SU-DHL-6 (cell line): ENCODE data around the gene ATP1A4.
"Not testable (repeated sequence)": the region's sequence is repeated elsewhere in the genome, so short reads cannot be mapped to it uniquely, and the experiment has no call there.

Experiments
- H2AFZ ChIP-seq: fragments of 200-600 bp; sonication (generic); 2 replicates; pipeline ENCODE4 v1.6.1; 2014; ENCODE audit warnings: low read depth, mild to moderate bottlenecking, moderate library complexity, mixed read lengths, antibody characterized with exemption, low read length; ENCODE audit not compliant: severe bottlenecking
- H3F3A ChIP-seq: fragments of 200-600 bp; shearing (Covaris generic); 2 replicates; pipeline ENCODE4 v1.6.0; 2016; ENCODE audit warnings: antibody characterized with exemption, mild to moderate bottlenecking; ENCODE audit not compliant: insufficient read depth
- H3K27ac ChIP-seq: fragments of 200-600 bp; sonication (generic); 2 replicates; pipeline ENCODE4 v1.5.1; 2016; ENCODE audit warnings: low read depth, mild to moderate bottlenecking, low read length, moderate library complexity, mixed read lengths
- H3K27me3 ChIP-seq: fragments of 200-600 bp; sonication (generic), shearing (Covaris generic); 2 replicates; pipeline ENCODE4 v1.6.0; 2014; ENCODE audit warnings: mild to moderate bottlenecking, low read length
- H3K36me3 ChIP-seq: fragments of 200-600 bp; sonication (generic); 2 replicates; pipeline ENCODE4 v1.6.1; 2014; ENCODE audit warnings: mild to moderate bottlenecking, low read length, mixed read lengths
- H3K4me2 ChIP-seq: fragments of 300-600, 200-600 bp; shearing (Covaris generic), sonication (generic); 2 replicates; pipeline ENCODE4 v1.6.0; 2014; ENCODE audit warnings: low read length, low read depth, mild to moderate bottlenecking; ENCODE audit not compliant: poor library complexity, severe bottlenecking
- H3K4me3 ChIP-seq: fragments of 200-600 bp; sonication (generic); 2 replicates; pipeline ENCODE4 v1.5.1; 2014; ENCODE audit warnings: antibody characterized with exemption, low read length, mild to moderate bottlenecking, mixed read lengths; ENCODE audit not compliant: insufficient read depth, poor library complexity, severe bottlenecking
- H3K79me2 ChIP-seq: fragments of 200-600 bp; sonication (generic); 2 replicates; pipeline ENCODE4 v1.6.1; 2014; ENCODE audit warnings: mild to moderate bottlenecking, low read length, moderate library complexity; ENCODE audit not compliant: insufficient read depth
- H3K9ac ChIP-seq: fragments of 200-600 bp; sonication (generic); 2 replicates; pipeline ENCODE4 v1.7.0; 2014; ENCODE audit warnings: mild to moderate bottlenecking, low read length
- H3K9me2 ChIP-seq: fragments of 200-600 bp; sonication (generic); replicated peaks from 2 replicates; pipeline ENCODE4 v1.6.1; 2014; ENCODE audit warnings: low read length; ENCODE audit not compliant: insufficient read depth
- H3K9me3 ChIP-seq: fragments of 200-600 bp; sonication (generic); 2 replicates; pipeline ENCODE4 v1.6.1; 2014; ENCODE audit warnings: low read length, mixed read lengths; ENCODE audit not compliant: insufficient read depth
- H4K20me1 ChIP-seq: fragments of 200-600 bp; sonication (generic); 2 replicates; pipeline ENCODE4 v1.6.1; 2014; ENCODE audit warnings: low read depth, mild to moderate bottlenecking, antibody characterized with exemption, low read length, moderate library complexity, mixed read lengths
- EZH2phosphoT487 ChIP-seq: fragments of 200-600 bp; sonication (generic), shearing (Covaris generic); conservative IDR thresholded peaks from 2 replicates; pipeline ENCODE4 v1.6.1; 2018; ENCODE audit warnings: mild to moderate bottlenecking, antibody characterized with exemption, low read length, moderate library complexity, mixed read lengths
- TF ChIP-seq, protein P1 (sequence below): fragments of 200-600 bp; sonication (generic); IDR thresholded peaks from one replicate; pipeline ENCODE4 v1.5.1; 2017; ENCODE audit warnings: antibody characterized with exemption, mild to moderate bottlenecking, low read length, moderate library complexity; ENCODE audit not compliant: insufficient read depth, poor library complexity, severe bottlenecking

ATP1A4 gene

DNA sequence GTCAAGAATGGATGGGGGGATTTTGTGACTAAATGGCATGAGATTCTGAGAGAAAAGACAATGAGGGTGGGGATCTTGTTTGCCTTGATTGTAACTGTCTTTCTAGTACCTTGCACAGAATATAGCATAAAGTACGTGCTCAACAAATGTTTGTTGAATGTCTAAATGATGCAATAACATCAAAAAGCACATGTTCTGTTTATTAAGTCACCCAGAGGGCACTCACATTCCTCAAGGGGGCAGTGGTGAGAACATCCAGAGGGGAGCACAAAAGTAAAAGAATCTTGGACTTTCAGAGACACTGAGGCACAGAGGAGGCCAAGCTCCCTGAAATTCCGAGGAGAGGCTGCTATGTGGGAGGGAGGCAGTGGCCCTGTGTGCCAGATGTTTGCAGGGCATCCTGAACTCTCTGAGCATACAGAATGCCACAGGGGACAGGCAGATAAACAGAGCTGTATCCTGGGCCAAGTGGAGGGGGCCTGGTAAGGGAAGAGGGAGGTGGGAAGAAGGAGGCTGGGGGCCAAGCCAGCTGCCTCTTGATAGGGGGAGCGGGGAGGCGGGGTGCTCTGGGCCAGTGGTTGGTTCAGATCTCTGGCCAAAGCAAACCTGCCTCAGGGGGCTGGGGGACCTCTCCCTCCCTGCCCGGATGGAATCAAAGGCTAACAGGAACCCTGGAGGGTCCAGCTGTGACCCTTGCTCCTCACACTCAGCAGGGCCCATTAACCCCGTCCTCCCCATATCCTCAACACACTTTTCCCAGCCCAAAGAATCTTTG is 42.3 kb upstream of the ATP1A4 start:
- H3K4me2 ChIP-seq: no peak overlapping the region
- TF ChIP-seq EZH2phosphoT487: no peak
- TF ChIP-seq, protein P1, sequence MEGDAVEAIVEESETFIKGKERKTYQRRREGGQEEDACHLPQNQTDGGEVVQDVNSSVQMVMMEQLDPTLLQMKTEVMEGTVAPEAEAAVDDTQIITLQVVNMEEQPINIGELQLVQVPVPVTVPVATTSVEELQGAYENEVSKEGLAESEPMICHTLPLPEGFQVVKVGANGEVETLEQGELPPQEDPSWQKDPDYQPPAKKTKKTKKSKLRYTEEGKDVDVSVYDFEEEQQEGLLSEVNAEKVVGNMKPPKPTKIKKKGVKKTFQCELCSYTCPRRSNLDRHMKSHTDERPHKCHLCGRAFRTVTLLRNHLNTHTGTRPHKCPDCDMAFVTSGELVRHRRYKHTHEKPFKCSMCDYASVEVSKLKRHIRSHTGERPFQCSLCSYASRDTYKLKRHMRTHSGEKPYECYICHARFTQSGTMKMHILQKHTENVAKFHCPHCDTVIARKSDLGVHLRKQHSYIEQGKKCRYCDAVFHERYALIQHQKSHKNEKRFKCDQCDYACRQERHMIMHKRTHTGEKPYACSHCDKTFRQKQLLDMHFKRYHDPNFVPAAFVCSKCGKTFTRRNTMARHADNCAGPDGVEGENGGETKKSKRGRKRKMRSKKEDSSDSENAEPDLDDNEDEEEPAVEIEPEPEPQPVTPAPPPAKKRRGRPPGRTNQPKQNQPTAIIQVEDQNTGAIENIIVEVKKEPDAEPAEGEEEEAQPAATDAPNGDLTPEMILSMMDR: peak; percentile 42
- no peaks in the 10 kb centered on the region for H3K27me3 ChIP-seq
- no peaks in the 10 kb centered on the region for H3K9me2 ChIP-seq
- H3K4me3 ChIP-seq: no peak overlapping the region
- H3K9me3 ChIP-seq: no peaks in the 10 kb centered on the region
- H3K79me2 ChIP-seq: no peaks in the 10 kb centered on the region
- H3K36me3 ChIP-seq: no peaks in the 10 kb centered on the region
- peak overlapping the region; percentile 76 for H2AFZ ChIP-seq
- H3K27ac ChIP-seq: no peak overlapping the region
- H4K20me1 ChIP-seq: no peaks in the 10 kb centered on the region
- H3F3A ChIP-seq: no peaks in the 10 kb centered on the region
- no peak overlapping the region for H3K9ac ChIP-seq

DNA sequence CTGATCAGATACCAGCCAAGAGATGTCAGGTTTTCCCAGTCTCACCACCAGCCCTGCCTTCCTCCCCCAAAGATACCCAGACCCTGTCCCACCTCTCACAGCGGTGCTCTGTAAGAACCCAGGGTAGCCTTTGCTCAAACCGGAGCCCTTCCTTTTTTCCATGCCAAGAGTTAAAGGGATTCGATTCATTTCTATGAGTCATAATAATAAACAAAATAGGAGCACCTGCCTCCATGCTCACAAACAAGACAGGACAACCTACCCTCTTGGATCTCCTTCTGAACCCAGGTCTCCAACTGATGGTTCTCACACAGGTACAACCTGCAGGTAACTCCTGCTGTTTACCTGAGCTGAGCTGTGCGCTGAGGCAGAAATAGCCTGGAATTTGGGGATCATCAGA is 41.7 kb upstream of the ATP1A4 start:
- Histone ChIP-seq H3F3A (no peaks in the 10 kb centered on the region), H3K9me2 (no peaks in the 10 kb centered on the region), H3K27ac (no peak overlapping the region), H3K4me2 (no peak overlapping the region), H3K27me3 (no peaks in the 10 kb centered on the region), H3K4me3 (no peak overlapping the region), H3K9me3 (no peaks in the 10 kb centered on the region), H4K20me1 (no peaks in the 10 kb centered on the region), H3K9ac (no peak overlapping the region), H3K36me3 (no peaks in the 10 kb centered on the region), H2AFZ (no peak overlapping the region), H3K79me2 (no peaks in the 10 kb centered on the region)
- no peak for TF ChIP-seq EZH2phosphoT487
- TF ChIP-seq, protein P1: no peak

DNA sequence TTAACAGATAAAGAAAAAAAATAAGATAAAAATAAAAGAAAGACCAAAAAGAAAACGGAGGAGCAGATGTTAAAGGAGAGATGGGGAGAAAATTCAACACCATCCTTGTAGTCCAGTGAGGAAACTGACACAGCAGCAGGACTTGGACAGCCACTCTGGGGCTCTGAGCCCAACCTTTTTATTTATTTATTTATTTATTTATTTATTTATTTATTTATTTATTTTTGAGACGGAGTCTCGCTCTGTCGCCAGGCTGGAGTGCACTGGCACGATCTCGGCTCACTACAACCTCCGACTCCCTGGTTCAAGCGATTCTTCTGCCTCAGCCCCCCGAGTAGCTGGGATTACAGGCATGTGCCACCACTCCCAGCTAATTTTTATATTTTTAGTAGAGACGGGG is 39.9 kb upstream of the ATP1A4 start:
- not testable (repeated sequence) for H3K4me2 ChIP-seq, H3K9ac ChIP-seq, H3K79me2 ChIP-seq, H4K20me1 ChIP-seq, H3K4me3 ChIP-seq, H2AFZ ChIP-seq, H3K36me3 ChIP-seq, H3K9me2 ChIP-seq, H3K9me3 ChIP-seq, H3K27me3 ChIP-seq, H3F3A ChIP-seq, H3K27ac ChIP-seq

DNA sequence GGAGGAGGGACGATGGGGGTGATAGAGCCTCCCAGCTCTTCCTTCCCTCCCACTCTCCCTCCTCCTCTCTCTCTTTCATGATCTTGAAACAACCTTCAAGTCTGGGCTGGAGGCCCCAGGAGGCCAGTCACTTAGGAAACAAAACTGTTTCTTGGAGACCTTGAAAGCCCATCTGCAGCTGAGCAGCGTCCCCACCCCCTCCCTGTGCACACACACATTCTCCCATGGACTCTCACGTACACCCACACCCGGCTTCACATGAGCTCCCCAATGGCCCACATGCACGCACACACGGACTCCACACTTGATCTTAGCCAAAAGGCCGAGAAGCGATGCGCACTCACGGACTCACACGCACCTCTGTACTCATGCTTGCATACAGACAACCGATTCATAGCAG is 39.0 kb upstream of the ATP1A4 start:
- no peaks in the 10 kb centered on the region for H3F3A ChIP-seq
- TF ChIP-seq EZH2phosphoT487: no peak
- TF ChIP-seq, protein P1: no peak
- H3K4me2 ChIP-seq: no peak overlapping the region
- no peaks in the 10 kb centered on the region for H3K9me2 ChIP-seq
- H3K9ac ChIP-seq: no peak overlapping the region
- no peak overlapping the region for H3K27ac ChIP-seq
- H3K4me3 ChIP-seq: no peak overlapping the region
- no peaks in the 10 kb centered on the region for H4K20me1 ChIP-seq
- H3K27me3 ChIP-seq: no peaks in the 10 kb centered on the region
- H3K36me3 ChIP-seq: no peaks in the 10 kb centered on the region
- no peak overlapping the region for H2AFZ ChIP-seq
- no peaks in the 10 kb centered on the region for H3K79me2 ChIP-seq
- H3K9me3 ChIP-seq: no peaks in the 10 kb centered on the region
